ENCODE measurements around the gene ENPP3.

ENPP3 gene

GRCh38 chr6:131646249-131646670, 9.2 kb downstream of the ENPP3 start:
- no peak for TF ChIP-seq CTCF (IDR thresholded peaks at IDR 0.05; ENCODE audit: poor library complexity, severe bottlenecking)
- no peaks in the 10 kb centered on the region for H3K4me1 ChIP-seq (ENCODE audit: insufficient read depth, poor library complexity, severe bottlenecking)
- no peak overlapping the region for H3K4me3 ChIP-seq (ENCODE audit: severe bottlenecking)
- DNase-seq (ENCODE audit: low spot score) (no peak), ATAC-seq (ENCODE audit: low read depth) (no peak)
- no peak overlapping the region for H3K27ac ChIP-seq (ENCODE audit: poor library complexity, severe bottlenecking)
- no peaks in the 10 kb centered on the region for H3K9me3 ChIP-seq (ENCODE audit: severe bottlenecking)
- no peaks in the 10 kb centered on the region for H3K36me3 ChIP-seq (ENCODE audit: low read depth)
- no peaks in the 10 kb centered on the region for H3K27me3 ChIP-seq (ENCODE audit: insufficient read depth, poor library complexity, severe bottlenecking)

GRCh38 chr6:131651782-131652181, 14.7 kb downstream of the ENPP3 start:
- ATAC-seq (ENCODE audit: low read depth) (no peak), DNase-seq (ENCODE audit: low spot score) (no peak)
- Histone ChIP-seq H3K4me3 (ENCODE audit: severe bottlenecking) (no peak overlapping the region), H3K27ac (ENCODE audit: poor library complexity, severe bottlenecking) (no peak overlapping the region), H3K9me3 (ENCODE audit: severe bottlenecking) (no peaks in the 10 kb centered on the region), H3K27me3 (ENCODE audit: insufficient read depth, poor library complexity, severe bottlenecking) (no peaks in the 10 kb centered on the region), H3K36me3 (ENCODE audit: low read depth) (no peaks in the 10 kb centered on the region), H3K4me1 (ENCODE audit: insufficient read depth, poor library complexity, severe bottlenecking) (peaks cover 7% of the 10 kb centered on the region)
- no peak for TF ChIP-seq CTCF (IDR thresholded peaks at IDR 0.05; ENCODE audit: poor library complexity, severe bottlenecking)

- Histone ChIP-seq H3K27me3 (ENCODE audit: insufficient read depth, poor library complexity, severe bottlenecking) (no peaks in the 10 kb centered on the region), H3K27ac (ENCODE audit: poor library complexity, severe bottlenecking) (no peak overlapping the region), H3K4me1 (ENCODE audit: insufficient read depth, poor library complexity, severe bottlenecking) (peaks cover 7% of the 10 kb centered on the region), H3K9me3 (ENCODE audit: severe bottlenecking) (no peaks in the 10 kb centered on the region), H3K4me3 (ENCODE audit: severe bottlenecking) (no peak overlapping the region), H3K36me3 (ENCODE audit: low read depth) (no peaks in the 10 kb centered on the region)
- DNase-seq (ENCODE audit: low spot score) (no peak), ATAC-seq (ENCODE audit: low read depth) (peak; percentile 94)
- no peak for TF ChIP-seq CTCF (IDR thresholded peaks at IDR 0.05; ENCODE audit: poor library complexity, severe bottlenecking)
These were observed 15.4 kb downstream of the ENPP3 start for GRCh38 chr6:131652472-131652871.

- no peak for TF ChIP-seq CTCF (IDR thresholded peaks at IDR 0.05; ENCODE audit: poor library complexity, severe bottlenecking)
- Histone ChIP-seq H3K9me3 (ENCODE audit: severe bottlenecking) (no peaks in the 10 kb centered on the region), H3K36me3 (ENCODE audit: low read depth) (no peaks in the 10 kb centered on the region), H3K27ac (ENCODE audit: poor library complexity, severe bottlenecking) (no peak overlapping the region), H3K4me1 (ENCODE audit: insufficient read depth, poor library complexity, severe bottlenecking) (peaks cover 7% of the 10 kb centered on the region), H3K27me3 (ENCODE audit: insufficient read depth, poor library complexity, severe bottlenecking) (no peaks in the 10 kb centered on the region), H3K4me3 (ENCODE audit: severe bottlenecking) (no peak overlapping the region)
- DNase-seq (ENCODE audit: low spot score) (no peak), ATAC-seq (ENCODE audit: low read depth) (no peak)
These were observed 17.2 kb downstream of the ENPP3 start for GRCh38 chr6:131654326-131654725.

GRCh38 chr6:131655387-131655786, 18.3 kb downstream of the ENPP3 start:
- ATAC-seq (ENCODE audit: low read depth) (no peak), DNase-seq (ENCODE audit: low spot score) (no peak)
- Histone ChIP-seq H3K27ac (ENCODE audit: poor library complexity, severe bottlenecking) (no peak overlapping the region), H3K36me3 (ENCODE audit: low read depth) (no peaks in the 10 kb centered on the region), H3K27me3 (ENCODE audit: insufficient read depth, poor library complexity, severe bottlenecking) (no peaks in the 10 kb centered on the region), H3K4me1 (ENCODE audit: insufficient read depth, poor library complexity, severe bottlenecking) (peaks cover 7% of the 10 kb centered on the region), H3K4me3 (ENCODE audit: severe bottlenecking) (no peak overlapping the region), H3K9me3 (ENCODE audit: severe bottlenecking) (no peaks in the 10 kb centered on the region)
- TF ChIP-seq CTCF (IDR thresholded peaks at IDR 0.05; ENCODE audit: poor library complexity, severe bottlenecking) = no peak
